Measurements from ENCODE around the gene SPINK8.
"Not testable (repeated sequence)": the region's sequence is repeated elsewhere in the genome, so short reads cannot be mapped to it uniquely, and the experiment has no call there.

The SPINK8 gene

DNA sequence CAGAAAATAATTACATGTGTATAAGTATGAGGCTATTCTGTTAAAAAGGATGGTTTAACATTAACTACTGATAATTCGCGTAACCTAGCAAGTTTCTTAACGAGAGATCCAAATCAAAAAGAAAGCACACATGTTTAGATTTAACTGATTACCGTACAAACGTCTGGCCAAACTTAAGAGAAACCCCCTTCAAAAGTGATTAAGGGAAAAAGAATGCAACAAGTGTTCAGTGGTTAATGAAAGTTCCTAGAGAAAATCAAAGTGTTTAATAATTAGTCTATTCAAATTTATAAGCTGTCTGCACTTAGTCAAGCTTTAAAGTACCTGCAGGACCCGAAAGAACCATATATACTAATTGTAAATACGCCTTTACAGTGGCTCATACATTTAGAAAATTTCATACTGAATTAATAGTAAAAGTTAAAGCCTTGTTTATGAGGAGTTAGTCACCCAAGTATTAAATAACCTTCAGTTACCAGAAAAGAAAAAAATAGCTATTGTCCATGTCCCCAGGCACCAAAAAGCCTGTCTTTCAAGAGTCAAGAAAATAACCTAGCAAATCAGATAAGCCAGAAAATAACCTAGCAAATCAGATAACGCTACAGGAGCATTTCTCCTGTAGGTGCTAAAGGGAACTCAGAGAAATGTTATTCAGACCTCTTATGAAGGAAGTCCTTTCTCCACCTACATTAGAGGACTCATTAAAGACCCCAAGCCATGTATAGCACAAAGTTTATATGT is 58.0 kb downstream of the SPINK8 start:
- DNase-seq: no peak

DNA sequence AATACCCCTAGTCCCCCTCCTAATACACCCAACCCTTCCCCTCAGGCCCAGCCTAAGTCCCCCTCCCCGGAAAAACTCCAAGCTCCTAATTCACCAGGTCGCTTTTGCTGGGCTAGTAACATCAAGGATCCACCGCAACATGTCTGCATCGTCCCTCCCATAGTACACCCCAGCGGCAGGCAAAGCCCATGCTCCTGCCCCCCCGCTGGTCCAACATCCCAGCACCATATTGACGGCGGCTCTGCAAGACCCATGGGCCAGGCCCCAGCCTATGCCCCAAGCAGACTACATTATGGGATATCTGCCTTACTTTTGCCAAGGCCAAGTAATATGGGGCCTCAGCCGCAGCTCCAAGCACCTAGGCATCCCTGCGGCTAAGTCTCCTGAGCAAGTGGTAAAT is 59.0 kb downstream of the SPINK8 start:
- no peak for DNase-seq

DNA sequence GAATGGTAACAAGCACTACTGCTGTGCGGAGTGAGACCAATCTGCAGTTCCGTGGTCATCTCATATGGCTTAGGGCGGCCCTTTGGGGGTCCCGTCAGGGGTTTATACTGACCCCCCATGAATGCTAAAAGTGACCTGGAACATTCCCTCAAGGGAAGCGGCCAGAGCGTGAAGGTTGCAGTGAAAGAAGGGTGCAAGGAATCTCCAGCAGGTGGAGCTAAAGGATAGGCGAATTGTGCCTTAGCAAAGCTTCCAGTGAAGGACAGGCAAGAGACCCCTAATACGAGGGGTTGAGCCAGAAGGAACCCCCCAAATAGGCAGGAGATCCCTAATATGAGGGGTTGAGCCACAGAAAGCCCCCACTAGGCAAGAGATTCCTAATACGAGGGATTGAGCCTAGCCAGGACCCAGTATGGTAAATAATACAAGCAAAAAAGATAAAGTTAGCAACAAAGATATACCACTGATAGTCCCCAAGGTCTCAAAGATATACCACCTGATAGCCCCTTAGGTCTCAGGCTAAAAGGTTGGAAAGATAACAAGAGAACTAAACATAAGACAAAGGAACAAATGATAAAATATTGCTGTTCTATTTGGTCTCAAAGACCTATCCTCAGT is 59.8 kb downstream of the SPINK8 start:
- peak; percentile 65 for DNase-seq

DNA sequence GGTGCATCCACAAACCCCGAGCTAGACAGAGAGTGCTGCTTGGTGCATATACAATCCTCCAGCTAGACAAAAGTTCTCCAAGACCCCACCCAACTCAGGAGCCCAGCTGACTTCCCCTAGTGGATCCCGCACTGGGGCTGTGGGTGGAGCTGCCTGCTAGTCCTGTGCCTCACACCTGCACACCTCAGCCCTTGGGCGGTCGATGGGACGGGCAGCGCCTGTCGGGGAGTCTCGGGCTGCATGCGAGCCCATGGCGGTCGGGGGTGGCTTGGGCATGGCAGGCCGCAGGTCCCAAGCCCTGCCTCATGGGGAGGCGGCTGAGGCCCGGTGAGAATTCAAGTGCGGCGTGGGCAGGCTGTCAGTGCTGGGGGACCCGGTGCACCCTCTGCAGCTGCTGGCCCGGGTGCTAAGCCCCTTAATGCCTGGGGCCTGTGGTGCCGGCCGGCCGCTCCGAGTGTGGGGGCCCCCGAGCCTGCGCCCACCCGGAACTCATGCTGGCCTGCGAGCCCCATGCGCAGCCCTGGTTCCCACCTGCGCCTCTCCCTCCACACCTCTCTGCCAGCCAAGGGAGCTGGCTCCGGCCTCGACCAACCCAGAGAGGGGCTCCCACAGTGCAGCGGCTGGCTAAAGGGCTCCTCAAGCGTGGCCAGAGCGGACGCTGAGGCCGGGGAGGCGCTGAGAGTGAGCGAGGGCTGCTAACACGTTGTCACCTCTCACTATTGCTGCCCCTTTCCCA is 61.5 kb downstream of the SPINK8 start:
- no peak for DNase-seq

DNA sequence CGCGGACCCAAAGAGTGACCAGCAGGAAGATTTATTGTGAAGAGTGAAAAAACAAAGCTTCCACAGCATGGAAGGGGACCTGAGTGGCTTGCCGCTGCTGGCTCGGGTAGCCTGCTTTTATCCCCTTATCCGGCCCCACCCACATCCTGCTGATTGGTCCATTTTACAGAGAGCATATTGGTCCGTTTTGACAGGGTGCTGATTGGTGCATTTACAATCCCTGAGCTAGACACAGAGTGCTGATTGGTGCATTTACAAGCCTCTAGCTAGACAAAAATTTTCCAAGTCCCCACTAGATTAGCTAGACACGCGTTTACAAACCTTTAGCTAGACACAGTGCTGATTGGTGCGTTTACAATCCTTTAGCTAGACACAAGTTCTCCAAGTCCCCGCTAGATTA is 62.2 kb downstream of the SPINK8 start:
- DNase-seq: not testable (repeated sequence)

DNA sequence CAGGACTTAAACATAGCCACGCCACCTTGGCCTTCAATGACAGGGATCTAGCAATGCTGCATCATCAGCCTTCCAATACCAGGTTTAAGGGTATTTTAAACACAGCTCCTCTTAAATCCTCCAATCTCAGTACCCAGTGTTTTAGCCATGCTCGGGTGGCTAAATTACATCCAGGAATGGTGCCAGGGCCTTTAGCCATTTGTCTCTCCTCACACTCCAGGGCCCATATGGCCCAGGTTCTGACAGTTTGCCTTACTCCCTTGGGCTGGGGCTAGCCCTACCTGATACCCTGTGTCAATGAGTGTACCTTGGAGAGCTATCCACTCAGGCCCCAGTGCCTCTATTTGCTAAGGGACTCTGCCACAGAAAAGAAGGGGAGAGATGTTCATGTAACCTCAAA is 63.2 kb downstream of the SPINK8 start:
- no peak for DNase-seq

DNA sequence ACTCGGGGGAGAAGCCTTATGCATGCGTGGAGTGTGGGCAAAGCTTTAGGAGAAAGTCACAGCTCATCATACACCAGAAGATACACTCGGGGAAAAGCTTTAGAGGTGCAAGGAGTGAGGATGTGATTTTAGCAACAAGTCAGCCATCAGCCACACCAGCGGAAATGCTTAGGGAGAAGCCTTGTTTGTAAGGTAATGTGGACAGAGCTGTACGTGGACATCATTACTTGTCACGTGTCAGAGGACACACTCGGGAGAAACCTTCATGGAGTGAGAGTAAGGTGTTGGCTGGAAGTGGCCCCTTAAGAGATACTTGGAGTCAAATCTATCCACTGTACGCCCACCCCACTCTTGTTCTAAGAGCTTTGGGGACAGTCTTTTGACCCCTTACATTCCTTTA is 63.9 kb downstream of the SPINK8 start:
- no peak for DNase-seq

DNA sequence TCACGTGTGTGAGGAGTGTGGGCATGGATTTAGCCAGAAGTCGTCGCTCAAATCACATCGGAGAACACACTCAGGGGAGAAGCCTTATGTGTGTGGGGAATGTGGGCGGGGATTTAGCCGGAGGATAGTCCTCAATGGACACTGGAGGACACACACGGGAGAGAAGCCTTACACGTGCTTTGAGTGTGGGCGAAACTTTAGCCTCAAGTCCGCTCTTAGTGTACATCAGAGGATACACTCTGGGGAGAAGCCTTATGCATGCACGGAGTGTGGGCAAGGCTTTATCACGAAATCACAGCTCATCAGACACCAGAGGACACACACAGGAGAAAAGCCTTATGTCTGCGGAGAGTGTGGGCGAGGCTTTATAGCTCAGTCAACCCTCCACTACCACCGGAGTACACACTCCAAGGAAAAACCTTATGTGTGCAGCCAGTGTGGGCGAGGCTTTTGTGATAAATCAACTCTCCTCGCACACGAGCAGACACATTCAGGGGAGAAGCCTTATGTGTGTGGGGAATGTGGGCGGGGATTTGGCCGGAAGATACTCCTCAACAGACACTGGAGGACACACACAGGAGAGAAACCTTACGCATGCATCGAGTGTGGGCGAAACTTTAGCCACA is 64.4 kb downstream of the SPINK8 start:
- DNase-seq: no peak

DNA sequence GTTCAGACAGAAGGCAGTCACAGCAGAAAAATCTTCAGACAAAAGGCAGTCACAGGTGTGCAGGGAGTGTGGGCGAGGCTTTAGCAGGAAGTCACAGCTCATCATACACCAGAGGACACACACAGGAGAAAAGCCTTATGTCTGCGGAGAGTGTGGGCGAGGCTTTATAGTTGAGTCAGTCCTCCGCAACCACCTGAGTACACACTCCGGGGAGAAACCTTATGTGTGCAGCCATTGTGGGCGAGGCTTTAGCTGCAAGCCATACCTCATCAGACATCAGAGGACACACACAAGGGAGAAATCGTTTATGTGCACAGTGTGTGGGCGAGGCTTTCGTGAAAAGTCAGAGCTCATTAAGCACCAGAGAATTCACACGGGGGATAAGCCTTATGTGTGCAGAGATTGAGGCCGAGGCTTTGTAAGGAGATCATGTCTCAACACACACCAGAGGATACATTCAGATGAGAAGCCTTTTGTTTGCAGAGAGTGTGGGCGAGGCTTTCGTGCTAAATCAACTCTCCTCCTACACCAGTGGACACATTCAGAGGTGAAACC is 65.0 kb downstream of the SPINK8 start:
- no peak for DNase-seq

DNA sequence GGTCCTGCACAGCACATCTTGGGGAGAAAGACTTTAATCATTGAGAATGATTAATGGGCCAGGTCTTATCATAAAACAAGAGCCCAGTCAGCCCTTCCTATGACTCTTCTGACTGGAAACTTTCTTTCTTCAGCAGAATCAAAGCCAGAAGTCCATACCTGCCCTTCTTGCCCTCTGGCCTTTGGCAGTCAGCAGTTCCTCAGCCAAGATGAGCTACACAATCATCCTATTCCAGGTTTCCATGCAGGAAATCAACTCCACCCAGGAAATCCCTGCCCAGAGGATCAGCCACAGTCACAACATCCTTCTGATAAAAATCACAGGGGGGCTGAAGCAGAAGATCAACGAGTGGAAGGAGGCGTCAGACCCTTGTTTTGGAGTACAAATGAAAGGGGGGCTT is 65.7 kb downstream of the SPINK8 start:
- no peak for DNase-seq

DNA sequence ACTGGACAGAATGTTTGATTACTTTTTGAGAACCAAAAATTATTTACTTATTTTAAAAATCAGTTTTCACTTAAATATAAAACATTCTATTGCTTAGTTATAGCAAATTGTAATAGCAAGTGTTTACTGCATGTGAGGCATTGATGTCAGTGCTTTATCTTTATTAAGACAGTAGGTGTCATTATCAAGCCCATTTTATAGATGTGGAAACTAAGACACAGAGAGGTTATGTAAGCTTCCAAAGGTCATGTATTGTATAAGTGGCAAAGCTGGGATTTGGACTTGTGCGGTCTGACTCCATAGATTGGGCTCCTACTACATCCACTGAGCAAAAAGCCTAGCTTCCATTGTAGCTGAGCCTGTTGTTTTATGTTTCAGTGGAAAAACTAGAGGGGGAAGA is 74.9 kb downstream of the SPINK8 start:
- no peak for DNase-seq
